WI38 (cell line): ENCODE measurements around the gene LOXHD1.

Experiments used
- H3K4me3 ChIP-seq: 2 replicates; pipeline ENCODE4 v1.5.1; 2011; ENCODE audit warnings: low read depth, mild to moderate bottlenecking, control low read depth, low read length
- CTCF ChIP-seq: IDR thresholded peaks from 2 replicates; pipeline ENCODE4 v1.5.1; 2012; ENCODE audit warnings: low read depth, mild to moderate bottlenecking, control low read depth, low read length

LOXHD1 gene

DNA sequence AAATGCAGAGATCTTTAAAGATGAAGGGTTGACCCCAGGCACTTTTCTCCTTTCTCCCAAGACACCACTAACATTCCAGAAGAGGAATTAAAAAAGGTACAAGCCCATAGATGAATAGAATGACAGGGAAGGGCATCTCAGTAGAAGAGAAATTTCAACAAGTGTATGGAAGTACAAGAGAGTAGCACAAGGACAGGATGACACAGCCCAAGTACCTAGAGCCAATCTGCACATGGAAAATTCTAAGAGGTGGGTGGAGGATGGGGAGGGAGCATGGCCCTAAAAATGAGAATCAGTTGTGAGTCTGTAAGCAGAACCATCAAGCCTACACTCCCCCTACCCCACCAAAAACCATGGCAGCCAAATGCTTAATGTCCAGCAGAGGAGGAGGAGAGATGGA lies 39.7 kb upstream of the LOXHD1 start:
- H3K4me3 ChIP-seq: no peak overlapping the region
- no peak for TF ChIP-seq CTCF

GRCh38 chr18:46696268-46696667 lies 39.2 kb upstream of the LOXHD1 start:
- H3K4me3 ChIP-seq: no peak overlapping the region
- no peak for TF ChIP-seq CTCF

GRCh38 chr18:46693996-46694395 lies 37.0 kb upstream of the LOXHD1 start:
- TF ChIP-seq CTCF: no peak
- no peak overlapping the region for H3K4me3 ChIP-seq

GRCh38 chr18:46688853-46689525 lies 32.0 kb upstream of the LOXHD1 start:
- no peak for TF ChIP-seq CTCF
- no peak overlapping the region for H3K4me3 ChIP-seq

DNA sequence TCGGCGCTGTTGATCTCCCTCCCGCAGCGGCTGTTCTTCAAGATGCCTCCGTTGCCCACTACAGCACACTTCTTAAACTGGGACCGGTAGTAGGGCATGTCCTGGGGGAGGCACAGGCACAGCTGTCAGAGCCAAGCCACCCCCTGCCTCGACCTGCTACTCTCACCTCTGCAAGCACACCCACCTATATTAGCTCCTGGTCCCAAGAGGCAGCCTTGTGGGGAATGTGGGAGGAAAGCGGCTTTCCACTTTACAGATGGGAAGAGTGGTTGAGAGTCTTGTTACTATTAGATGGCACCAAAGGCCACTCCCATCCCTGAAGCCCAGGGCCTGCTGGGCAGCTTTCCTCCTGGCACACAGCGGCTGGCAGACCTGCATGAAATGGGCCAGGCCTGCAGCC lies 29.2 kb upstream of the LOXHD1 start:
- TF ChIP-seq CTCF: no peak
- H3K4me3 ChIP-seq: no peak overlapping the region

DNA sequence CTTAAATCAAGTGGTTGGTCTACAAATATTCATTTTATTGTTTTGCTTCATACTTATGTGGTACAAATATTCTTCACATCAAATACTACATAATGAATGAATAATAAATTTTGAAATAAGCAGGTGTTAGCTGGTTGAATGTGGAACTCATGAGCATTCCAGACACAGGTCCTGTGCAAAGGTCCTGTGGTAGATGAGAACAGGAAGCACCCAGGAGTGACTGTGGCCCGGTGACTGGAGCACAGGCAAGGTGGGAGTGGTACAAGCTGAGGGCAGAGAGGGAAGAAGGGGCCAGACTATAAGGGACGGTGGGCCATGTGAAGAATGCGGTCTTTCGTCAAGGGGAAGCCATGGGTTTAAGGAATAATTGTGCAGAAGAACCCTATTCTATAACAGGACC lies 26.2 kb upstream of the LOXHD1 start:
- no peak overlapping the region for H3K4me3 ChIP-seq
- no peak for TF ChIP-seq CTCF

GRCh38 chr18:46680784-46681695 lies 24.0 kb upstream of the LOXHD1 start:
- TF ChIP-seq CTCF: no peak
- no peak overlapping the region for H3K4me3 ChIP-seq
